Gastrocnemius medialis (tissue), 4 donors: ENCODE data around the gene RNF187. TPM values are rescaled to one million over a fixed set of nuclear protein-coding genes. Genes with fewer than 3 reads are reported as not detected.

Source experiments
- ATAC-seq, 2 donors: fragments of 150-250 bp; one replicate each; pipeline ENCODE4 v1.9.1; 2016
- DNase-seq, 2 donors: peaks; one replicate each; pipeline ENCODE4 v3.0.0-alpha.2; 2019
- H3K27ac ChIP-seq, 4 donors: fragments of 200-600 bp; sonication (generic); 1 replicate in 1 of 4; 2 replicates in 3 of 4; pipeline ENCODE4 v1.5.1; 2016 to 2018; ENCODE audit warnings: mild to moderate bottlenecking in 2 of 4, moderate library complexity in 1 of 4
- H3K27me3 ChIP-seq, 3 donors: fragments of 200-600 bp; sonication (generic) in 2 of 3; 1 replicate in 1 of 3; 2 replicates in 2 of 3; pipeline versions ENCODE4 v1.5.1 to v1.6.0; 2016 to 2019; ENCODE audit warnings: mild to moderate bottlenecking in 1 of 3, moderate library complexity in 1 of 3
- H3K36me3 ChIP-seq, 2 donors: fragments of 200-600 bp; sonication (generic) in 1 of 2; one replicate each; pipeline ENCODE4 v1.5.1; 2017 to 2018
- H3K4me1 ChIP-seq, 2 donors: fragments of 200-600 bp; sonication (generic) in 1 of 2; one replicate each; pipeline ENCODE4 v1.5.1; 2016 to 2017; ENCODE audit warnings: mild to moderate bottlenecking in 2 of 2
- H3K4me3 ChIP-seq, 4 donors: fragments of 200-600 bp; sonication (generic) in 3 of 4; 1 replicate in 1 of 4; 2 replicates in 3 of 4; pipeline ENCODE4 v1.5.1; 2016 to 2019; ENCODE audit warnings: mild to moderate bottlenecking in 2 of 4
- H3K9me3 ChIP-seq, 3 donors: fragments of 200-600 bp; sonication (generic) in 2 of 3; 1 replicate in 1 of 3; 2 replicates in 2 of 3; pipeline ENCODE4 v1.5.1; 2016 to 2019
- POLR2A ChIP-seq, 2 donors: fragments of 450-650 bp; IDR thresholded peaks; one replicate each; pipeline ENCODE4 v1.6.1; 2017; ENCODE audit warnings: antibody characterized with exemption in 2 of 2, mild to moderate bottlenecking in 2 of 2, moderate library complexity in 2 of 2
- in situ Hi-C, 4 donors: fragments of 200-750 bp; cut with MboI; loops; one replicate each; pipeline versions ENCODE4 v1.15.0 to v1.8.0; 2017; ENCODE audit warnings: low sequenced_read_pairs in 4 of 4
- intact Hi-C: fragments of 100-400 bp; cut with DNase I; formaldehyde crosslinking; loops from one replicate; pipeline ENCODE4 v1.15.1; 2023; ENCODE audit warnings: low total_unique reads
- total RNA-seq, 4 donors: library from RNA; depleted of rRNA; stranded (reverse); fragments of >200 nt; gene quantifications; one replicate each; pipeline versions ENCODE4 v1.1.0 to v1.2.3, GENCODE V29; 2016
- TF ChIP-seq, protein P1 (sequence below), 5 experiments: fragments of 450-650 bp in 3 of 5; fragments of 200-600 bp in 2 of 5; sonication (generic) in 2 of 5; IDR thresholded peaks in 4 of 5; conservative IDR thresholded peaks in 1 of 5; 1 replicate in 4 of 5; 2 replicates in 1 of 5; pipeline ENCODE4 v1.5.1; 2016 to 2019; ENCODE audit warnings: antibody characterized with exemption in 5 of 5, mild to moderate bottlenecking in 3 of 5, moderate library complexity in 3 of 5

Gene RNF187
- total RNA-seq, 4 donors from 2014 or later = 33.5 to 99.8 (median 62.5) TPM

DNA sequence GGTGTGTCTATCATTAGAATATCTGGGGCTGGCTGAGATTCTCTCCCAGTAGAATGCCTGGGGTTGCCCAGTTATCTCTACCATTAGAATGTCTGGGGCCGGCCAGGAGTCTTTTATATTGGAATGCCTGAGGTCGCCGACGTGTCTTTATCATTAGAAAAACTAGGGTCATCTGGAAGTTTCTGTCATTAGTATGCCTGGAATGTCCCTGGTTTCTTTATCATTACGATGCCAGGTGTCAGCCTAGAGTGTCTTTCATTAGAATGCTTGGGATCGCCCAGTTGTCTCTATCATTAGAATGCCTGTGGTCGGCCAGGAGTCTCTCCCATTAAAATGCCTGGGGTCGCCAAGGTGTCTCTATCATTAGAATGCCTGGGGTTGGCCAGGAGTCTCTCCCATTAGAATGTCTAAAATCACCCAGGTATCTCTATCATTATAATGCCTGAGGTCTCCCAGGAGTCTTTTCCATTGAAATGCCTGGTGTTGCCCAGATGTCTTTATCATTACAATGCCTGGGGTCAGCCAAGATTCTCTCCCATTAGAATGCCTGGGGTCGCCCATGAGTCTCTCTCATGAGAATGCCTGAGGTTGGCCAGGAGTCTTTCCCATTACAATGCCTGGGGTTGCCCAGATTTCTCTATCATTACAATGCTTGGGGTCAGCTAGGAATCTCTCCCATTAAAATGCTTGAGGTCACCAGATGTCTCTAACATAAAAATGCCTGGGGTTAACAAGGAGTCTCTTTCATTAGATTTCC, 53.2 kb downstream of the RNF187 start:
- Histone ChIP-seq H3K27ac (no peak overlapping the region), H3K9me3 (no peaks in the 10 kb centered on the region), H3K36me3 (no peaks in the 10 kb centered on the region), H3K4me1 (peaks cover 0 to 5% of the 10 kb centered on the region in 2 donors), H3K4me3 (no peak overlapping the region), H3K27me3 (no peaks in the 10 kb centered on the region)
- in situ Hi-C loops (no loop called here), intact Hi-C loops (no loop called here)
- TF ChIP-seq POLR2A (IDR thresholded peaks at IDR 0.05) = no peak
- TF ChIP-seq, protein P1, sequence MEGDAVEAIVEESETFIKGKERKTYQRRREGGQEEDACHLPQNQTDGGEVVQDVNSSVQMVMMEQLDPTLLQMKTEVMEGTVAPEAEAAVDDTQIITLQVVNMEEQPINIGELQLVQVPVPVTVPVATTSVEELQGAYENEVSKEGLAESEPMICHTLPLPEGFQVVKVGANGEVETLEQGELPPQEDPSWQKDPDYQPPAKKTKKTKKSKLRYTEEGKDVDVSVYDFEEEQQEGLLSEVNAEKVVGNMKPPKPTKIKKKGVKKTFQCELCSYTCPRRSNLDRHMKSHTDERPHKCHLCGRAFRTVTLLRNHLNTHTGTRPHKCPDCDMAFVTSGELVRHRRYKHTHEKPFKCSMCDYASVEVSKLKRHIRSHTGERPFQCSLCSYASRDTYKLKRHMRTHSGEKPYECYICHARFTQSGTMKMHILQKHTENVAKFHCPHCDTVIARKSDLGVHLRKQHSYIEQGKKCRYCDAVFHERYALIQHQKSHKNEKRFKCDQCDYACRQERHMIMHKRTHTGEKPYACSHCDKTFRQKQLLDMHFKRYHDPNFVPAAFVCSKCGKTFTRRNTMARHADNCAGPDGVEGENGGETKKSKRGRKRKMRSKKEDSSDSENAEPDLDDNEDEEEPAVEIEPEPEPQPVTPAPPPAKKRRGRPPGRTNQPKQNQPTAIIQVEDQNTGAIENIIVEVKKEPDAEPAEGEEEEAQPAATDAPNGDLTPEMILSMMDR (IDR thresholded peaks at IDR 0.05 in 4 of 5, conservative IDR thresholded peaks at IDR 0.05 in 1 of 5) = no peak
- no peak for ATAC-seq
- DNase-seq = no peak

DNA sequence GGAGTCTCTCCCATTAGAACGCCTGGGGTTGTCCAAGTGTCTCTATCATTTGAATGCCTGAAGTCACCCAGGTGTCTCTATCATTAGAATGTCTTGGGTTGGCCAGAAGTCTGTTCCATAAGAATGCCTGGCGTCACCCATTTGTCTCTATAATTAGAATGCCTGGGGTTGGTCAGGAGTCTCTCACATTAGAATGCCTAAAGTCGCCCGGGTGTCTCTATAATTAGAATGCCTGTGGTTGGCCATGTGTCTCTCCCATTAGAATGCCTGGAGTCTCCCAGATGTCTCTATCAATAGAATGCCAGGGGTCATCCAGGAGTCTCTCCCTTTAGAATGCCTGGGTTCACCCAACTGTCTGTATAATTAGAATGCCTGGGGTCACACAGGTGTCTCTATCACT, 54.5 kb downstream of the RNF187 start:
- Histone ChIP-seq H3K9me3 (no peaks in the 10 kb centered on the region), H3K27me3 (no peaks in the 10 kb centered on the region), H3K4me3 (no peak overlapping the region), H3K4me1 (peaks cover 0 to 5% of the 10 kb centered on the region in 2 donors), H3K27ac (no peak overlapping the region), H3K36me3 (no peaks in the 10 kb centered on the region)
- intact Hi-C loops (no loop called here), in situ Hi-C loops (no loop called here)
- no peak for TF ChIP-seq POLR2A (IDR thresholded peaks at IDR 0.05)
- TF ChIP-seq, protein P1 (IDR thresholded peaks at IDR 0.05 in 4 of 5, conservative IDR thresholded peaks at IDR 0.05 in 1 of 5) = no peak
- DNase-seq (no peak), ATAC-seq (no peak)

DNA sequence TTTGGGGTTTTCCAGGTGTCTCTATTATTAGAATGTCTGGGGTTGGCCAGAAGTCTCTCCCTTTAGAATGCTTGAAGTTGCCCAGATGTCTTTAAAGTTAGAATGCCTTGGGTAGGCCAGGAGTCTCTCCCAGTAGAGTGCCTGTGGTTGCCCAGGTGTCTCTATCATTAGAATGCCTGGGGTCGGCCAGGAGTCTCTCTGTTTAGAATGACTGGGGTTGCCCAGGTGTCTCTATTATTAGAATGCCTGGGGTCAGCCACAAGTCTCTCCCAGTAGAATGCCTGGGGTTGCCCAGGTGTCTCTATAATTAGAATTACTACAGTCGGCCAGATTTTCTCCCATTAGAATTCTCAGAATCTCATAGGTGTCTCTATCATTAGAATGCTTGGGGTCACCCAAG, 55.2 kb downstream of the RNF187 start:
- in situ Hi-C loops = no loop called here

DNA sequence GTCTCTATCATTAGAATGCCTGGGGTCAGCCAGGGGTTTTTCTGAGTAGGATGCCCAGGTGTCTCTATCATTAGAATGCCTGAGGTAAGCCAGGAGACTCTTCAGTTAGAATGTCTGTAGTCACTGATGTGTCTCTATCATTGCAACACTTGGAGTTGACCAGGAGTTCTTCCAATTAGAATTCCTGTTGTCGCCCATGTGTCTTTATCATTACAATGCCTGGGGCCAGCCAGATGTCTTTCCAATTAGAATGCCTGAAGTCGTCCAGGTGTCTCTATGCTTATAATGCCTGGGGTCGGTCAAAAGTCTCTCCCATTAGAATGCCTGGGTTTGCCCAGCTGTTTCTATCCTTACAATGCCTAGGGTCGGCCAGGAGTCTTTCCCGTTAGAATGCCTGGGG, 55.8 kb downstream of the RNF187 start:
- no peaks in the 10 kb centered on the region for H3K9me3 ChIP-seq
- TF ChIP-seq POLR2A (IDR thresholded peaks at IDR 0.05) = no peak
- TF ChIP-seq, protein P1 (IDR thresholded peaks at IDR 0.05 in 4 of 5, conservative IDR thresholded peaks at IDR 0.05 in 1 of 5) = no peak
- DNase-seq = no peak
- H3K4me3 ChIP-seq = no peak overlapping the region
- no peaks in the 10 kb centered on the region for H3K36me3 ChIP-seq
- ATAC-seq = no peak
- peaks cover 0 to 4% of the 10 kb centered on the region in 2 donors for H3K4me1 ChIP-seq
- no peak overlapping the region for H3K27ac ChIP-seq
- no peaks in the 10 kb centered on the region for H3K27me3 ChIP-seq
- intact Hi-C loops = no loop called here
- in situ Hi-C loops = no loop called here

More for the DNA sequence above, 55.2 kb downstream of the RNF187 start:
- H3K36me3 ChIP-seq = no peaks in the 10 kb centered on the region
- H3K4me3 ChIP-seq = no peak overlapping the region
- peaks cover 0 to 5% of the 10 kb centered on the region in 2 donors for H3K4me1 ChIP-seq
- intact Hi-C loops = no loop called here
- DNase-seq (no peak), ATAC-seq (no peak)
- H3K9me3 ChIP-seq = no peaks in the 10 kb centered on the region
- no peaks in the 10 kb centered on the region for H3K27me3 ChIP-seq
- H3K27ac ChIP-seq = no peak overlapping the region
- TF ChIP-seq POLR2A (IDR thresholded peaks at IDR 0.05) = no peak
- TF ChIP-seq, protein P1 (IDR thresholded peaks at IDR 0.05 in 4 of 5, conservative IDR thresholded peaks at IDR 0.05 in 1 of 5) = no peak
